A673 (cell line): ENCODE data around the gene COL11A2. TPM values are rescaled to one million over a fixed set of nuclear protein-coding genes. Genes with fewer than 3 reads are reported as not detected.

Experiments
- BruUV-seq: library from RNA; stranded (reverse); fragments of 400-500 nt; replicated peaks from 2 replicates; lab custom pipeline; 2021; lab: Mats Ljungman, UMichigan
- CTCF ChIA-PET: fragments of 300-600 bp; sonication (Branson Sonifier 250); formaldehyde crosslinking; loops from one replicate; lab custom pipeline; 2022; ENCODE audit warnings: antibody characterized with exemption; lab: Charles Lee
- POLR2A ChIA-PET: fragments of 300-600 bp; sonication (Branson Sonifier 250); formaldehyde crosslinking; loops from one replicate; lab custom pipeline; 2022; ENCODE audit warnings: antibody characterized with exemption; ENCODE audit not compliant: low non-redundant PET; lab: Charles Lee
- DNase-seq: peaks from one replicate; pipeline ENCODE4 v3.0.0-alpha.2; 2015; ENCODE audit warnings: low spot score
- H3K27ac ChIP-seq: fragments of 200-600 bp; sonication (generic); 2 replicates; pipeline ENCODE4 v1.5.1; 2016; ENCODE audit warnings: mixed run types, low read depth, mild to moderate bottlenecking, mixed read lengths, antibody characterized with exemption, low read length; ENCODE audit not compliant: poor library complexity, severe bottlenecking
- H3K27me3 ChIP-seq: fragments of 200-600 bp; sonication (generic); replicated peaks from 2 replicates; pipeline ENCODE4 v1.6.1; 2017; ENCODE audit warnings: mixed run types, low read depth, mild to moderate bottlenecking, mixed read lengths, antibody characterized with exemption, low read length; ENCODE audit not compliant: insufficient read depth, poor library complexity
- H3K36me3 ChIP-seq: fragments of 200-600 bp; sonication (generic); 2 replicates; pipeline ENCODE4 v1.6.1; 2016; ENCODE audit warnings: mixed run types, mild to moderate bottlenecking, mixed read lengths, antibody characterized with exemption, low read length; ENCODE audit not compliant: insufficient read depth, poor library complexity, severe bottlenecking
- H3K4me1 ChIP-seq: fragments of 200-600 bp; sonication (generic); 2 replicates; pipeline ENCODE4 v1.6.1; 2017; ENCODE audit warnings: mixed run types, mild to moderate bottlenecking, mixed read lengths, antibody characterized with exemption, low read length; ENCODE audit not compliant: insufficient read depth, poor library complexity, severe bottlenecking
- H3K4me3 ChIP-seq: fragments of 200-600 bp; sonication (generic); 2 replicates; pipeline ENCODE4 v1.5.1; 2016; ENCODE audit warnings: low read depth, mixed run types, mild to moderate bottlenecking, mixed read lengths, low read length; ENCODE audit not compliant: poor library complexity, severe bottlenecking
- H3K9me3 ChIP-seq: fragments of 200-600 bp; sonication (generic); 2 replicates; pipeline ENCODE4 v1.6.1; 2016; ENCODE audit warnings: mixed run types, low read depth, mild to moderate bottlenecking, mixed read lengths, antibody characterized with exemption, low read length; ENCODE audit not compliant: poor library complexity, severe bottlenecking
- CTCF ChIP-seq: fragments of 300-800, 200-600 bp; sonication (generic); conservative IDR thresholded peaks from 2 replicates; pipeline ENCODE4 v1.5.1; 2017; ENCODE audit warnings: low read depth, mild to moderate bottlenecking, antibody characterized with exemption, low read length, moderate library complexity, mixed read lengths
- EZH2 ChIP-seq: fragments of 200-600 bp; sonication (generic); IDR thresholded peaks from 2 replicates; pipeline ENCODE4 v1.6.1; 2017; ENCODE audit warnings: borderline replicate concordance, low read depth, mild to moderate bottlenecking, mixed read lengths, antibody characterized with exemption, low read length; ENCODE audit not compliant: poor library complexity, severe bottlenecking
- intact Hi-C: fragments of 100-400 bp; cut with micrococcal nuclease; formaldehyde crosslinking; loops from one replicate; pipeline ENCODE4 v1.10.0; 2022; ENCODE audit not compliant: unreplicated experiment
- total RNA-seq: library from RNA; stranded (reverse); gene quantifications from 2 replicates; pipeline ENCODE4 v1.2.3, GENCODE V29; 2021

The COL11A2 gene
- total RNA-seq, 1 experiment from 2014 or later = 1.6 TPM

DNA sequence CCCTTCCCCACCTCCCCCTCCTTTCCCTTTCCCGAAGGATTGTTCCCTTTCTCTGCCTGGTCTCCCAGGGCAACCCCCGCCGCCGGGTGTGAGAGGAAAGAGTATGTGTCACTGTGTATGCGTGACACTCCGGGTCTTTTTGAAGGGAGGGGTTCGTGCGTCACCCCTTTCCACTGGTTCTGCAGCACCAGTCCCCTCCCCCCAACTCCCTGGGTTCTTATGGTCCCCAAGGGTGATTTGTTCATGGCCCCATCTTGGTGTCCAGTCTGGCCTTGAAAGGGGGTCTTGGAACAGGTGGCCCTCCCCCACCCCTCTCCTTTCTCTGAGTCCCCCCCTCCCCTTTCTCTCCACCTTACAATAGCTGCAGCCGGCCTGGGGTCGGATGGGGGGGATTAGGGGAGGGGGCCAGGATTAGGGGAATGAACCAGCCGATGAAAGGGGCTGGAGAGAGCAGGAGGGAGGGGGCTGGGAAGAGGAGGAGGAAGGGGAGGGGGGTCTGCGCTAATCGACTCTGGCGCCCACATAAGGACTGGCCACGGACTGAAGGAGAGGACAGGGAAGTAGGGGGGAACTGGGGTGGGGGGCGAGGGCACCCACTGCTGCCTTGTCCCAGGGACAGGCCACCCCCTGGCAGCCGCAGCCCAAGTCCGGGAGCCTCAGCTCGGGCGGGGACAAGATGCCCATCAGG, 14.7 kb upstream of the COL11A2 start:
- Histone ChIP-seq H3K36me3 (peaks cover 32% of the 10 kb centered on the region), H3K9me3 (no peaks in the 10 kb centered on the region), H3K4me3 (peak overlapping the region; percentile 96), H3K27ac (peak overlapping the region; percentile 98), H3K4me1 (peaks cover 36% of the 10 kb centered on the region), H3K27me3 (no peaks in the 10 kb centered on the region)
- POLR2A ChIA-PET = no interaction called here
- intact Hi-C loops = loop anchor here (10.0 kb wide), 1 partner anchor 188 kb away; the partner anchor contains the start of gene KIFC1
- TF ChIP-seq EZH2 = no peak
- no peak for TF ChIP-seq CTCF
- no TSS peak for BruUV-seq
- no peak for DNase-seq
- CTCF ChIA-PET = no interaction called here

DNA sequence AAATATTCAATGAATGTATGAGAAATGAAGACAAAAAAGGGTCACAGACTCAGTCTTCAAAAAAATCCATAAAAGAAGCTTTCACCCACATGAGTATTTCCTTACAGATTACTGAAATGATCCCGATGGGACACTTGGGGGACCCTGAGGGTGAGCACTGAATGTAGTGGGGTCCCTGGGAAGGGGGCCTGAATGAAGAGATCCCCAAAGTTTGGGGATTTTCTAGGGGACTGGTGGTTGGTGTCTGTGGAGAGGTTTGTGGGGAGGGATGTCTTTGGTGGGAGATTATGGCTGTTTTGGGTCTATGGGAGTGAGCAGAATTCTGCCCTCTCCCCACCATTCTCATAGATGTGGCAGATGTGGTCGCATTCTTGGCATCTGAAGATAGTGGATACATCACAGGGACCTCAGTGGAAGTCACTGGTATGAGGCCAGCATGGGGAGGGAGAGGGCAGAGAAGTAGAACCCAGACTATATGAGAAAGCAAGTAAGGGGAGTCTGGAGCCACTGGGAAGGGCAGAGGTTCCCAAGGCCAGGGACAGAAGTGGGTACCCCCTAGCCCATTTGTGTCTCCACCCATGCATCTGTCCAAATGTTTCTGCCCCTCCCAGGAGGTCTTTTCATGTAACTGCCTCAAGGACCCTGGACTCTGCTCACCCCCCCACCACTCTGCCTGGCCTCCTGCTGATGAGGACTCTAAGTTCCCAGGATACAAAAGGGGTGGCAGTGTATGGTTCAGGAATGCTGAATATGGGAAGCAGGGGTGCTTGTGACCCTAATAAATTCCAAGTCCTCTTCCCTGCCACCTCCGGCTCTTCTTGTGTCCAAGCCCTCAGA, 14.0 kb upstream of the COL11A2 start:
- Histone ChIP-seq H3K27me3 (no peaks in the 10 kb centered on the region), H3K9me3 (no peaks in the 10 kb centered on the region), H3K36me3 (peaks cover 35% of the 10 kb centered on the region), H3K27ac (peak overlapping the region; percentile 98), H3K4me1 (peaks cover 43% of the 10 kb centered on the region), H3K4me3 (no peak overlapping the region)
- no TSS peak for BruUV-seq
- no peak for DNase-seq
- intact Hi-C loops = loop anchor here (10.0 kb wide), 1 partner anchor 189 kb away; the partner anchor contains the start of gene KIFC1
- POLR2A ChIA-PET = no interaction called here
- TF ChIP-seq CTCF (no peak), EZH2 (no peak)
- CTCF ChIA-PET = no interaction called here

GRCh38 chr6:33205191-33206026, 13.1 kb upstream of the COL11A2 start:
- BruUV-seq = no TSS peak
- no peaks in the 10 kb centered on the region for H3K9me3 ChIP-seq
- TF ChIP-seq EZH2 (no peak), CTCF (0 out of 2 replicates have a peak, but pooled peaks have one; percentile 16)
- CTCF ChIA-PET = interaction anchor here (0.6 kb wide), 1 partner anchor 112 kb away, joined by 3 read pairs; the partner anchor contains the start of gene ZBTB22
- POLR2A ChIA-PET = no interaction called here
- H3K27me3 ChIP-seq = no peaks in the 10 kb centered on the region
- intact Hi-C loops = loop anchor here (10.0 kb wide), 1 partner anchor 189 kb away; the partner anchor contains the start of gene KIFC1
- peaks cover 35% of the 10 kb centered on the region for H3K36me3 ChIP-seq
- H3K4me3 ChIP-seq = peak overlapping the region; percentile 93
- peaks cover 44% of the 10 kb centered on the region for H3K4me1 ChIP-seq
- peak overlapping the region; percentile 95 for H3K27ac ChIP-seq
- no peak for DNase-seq
